HG03521 (cell line): ENCODE data around the gene CTAGE9.

Experiments used
- ATAC-seq: cut with Tn5 transposase; IDR thresholded peaks from one replicate; pipeline ENCODE4 v1.9.1; 2021; ENCODE audit warnings: mild to moderate bottlenecking, moderate library complexity; ENCODE audit not compliant: unreplicated experiment

CTAGE9 gene

DNA sequence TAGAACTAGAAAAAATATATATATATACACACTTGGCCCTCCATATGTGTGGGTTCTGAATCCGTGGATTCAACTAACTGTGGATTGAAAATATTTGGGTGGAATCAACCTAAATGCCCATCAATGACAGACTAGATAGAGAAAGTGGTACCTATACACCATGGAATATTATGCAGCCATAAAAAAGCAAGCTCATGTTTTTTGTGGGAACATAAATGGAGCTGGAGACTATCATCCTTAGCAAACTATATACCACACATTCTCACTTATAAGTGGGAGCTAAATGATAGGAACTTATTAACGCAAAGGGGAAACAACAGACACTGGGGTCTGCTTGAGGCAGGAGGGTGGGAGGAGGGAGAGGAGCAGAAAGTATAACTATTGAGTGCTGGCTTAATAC lies 37.6 kb downstream of the CTAGE9 start:
- ATAC-seq = no peak

DNA sequence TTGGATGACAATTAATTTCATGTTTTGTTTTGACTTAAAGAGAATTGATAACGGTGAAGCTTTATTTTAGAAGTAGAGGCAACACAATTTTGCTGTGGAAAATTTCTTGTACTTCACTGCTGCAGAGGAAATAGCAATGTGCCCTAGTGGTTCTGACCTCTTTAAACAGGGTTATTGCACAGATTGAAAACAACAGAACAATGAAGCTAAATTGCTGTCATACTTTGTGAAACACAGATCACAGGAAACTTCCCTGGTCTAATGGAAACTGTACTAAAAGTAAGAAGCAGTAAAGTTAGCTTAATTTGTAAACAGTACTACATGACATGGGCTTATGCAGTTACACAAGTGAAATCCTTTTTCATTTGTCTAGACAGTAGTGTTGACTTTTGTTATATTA lies 40.9 kb downstream of the CTAGE9 start:
- no peak for ATAC-seq

DNA sequence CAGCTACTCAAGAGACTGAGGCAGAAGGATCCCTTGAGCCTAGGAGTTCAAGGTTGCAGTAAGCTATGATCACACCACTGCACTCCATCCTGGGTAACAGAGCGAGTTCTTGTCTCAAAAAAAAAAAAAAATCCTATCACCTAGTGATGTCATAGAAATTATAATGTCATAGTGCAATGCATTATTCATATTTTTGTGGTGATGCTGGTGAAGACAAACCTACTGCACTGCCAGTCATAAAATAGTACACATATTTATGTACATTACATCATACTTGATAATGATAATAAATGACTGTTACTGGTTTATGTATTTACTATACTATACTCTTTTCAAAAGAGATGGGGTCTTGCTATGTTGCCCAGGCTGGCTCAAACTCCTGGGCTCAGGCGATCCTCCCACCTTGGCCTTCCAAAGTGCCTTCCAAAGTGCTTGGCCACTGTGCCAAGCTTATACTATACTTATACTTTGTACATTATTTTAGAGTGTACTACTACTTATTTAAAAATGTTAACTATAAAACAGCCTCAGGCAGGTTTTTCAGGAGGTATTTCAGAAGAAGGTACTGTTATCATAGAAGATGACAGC lies 47.1 kb downstream of the CTAGE9 start:
- no peak for ATAC-seq

DNA sequence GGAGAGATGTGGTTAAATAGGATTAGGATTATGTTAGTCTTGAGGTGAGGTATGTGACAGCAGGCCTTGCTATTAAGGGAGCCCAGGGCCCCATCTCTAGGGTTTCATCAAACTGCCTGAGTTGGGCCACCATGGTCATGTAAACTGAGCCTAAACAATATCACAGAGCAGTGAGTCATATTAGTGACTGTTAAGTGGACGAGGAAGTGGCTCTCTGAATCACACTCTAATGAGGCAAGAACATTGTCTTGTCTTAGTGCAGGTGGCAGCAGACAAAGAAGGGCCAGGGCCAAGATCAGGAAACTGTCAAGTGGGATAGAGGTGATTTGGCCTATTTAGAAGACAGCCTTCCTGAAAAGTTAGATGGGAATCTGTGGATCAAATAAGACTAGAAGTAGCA lies 50.6 kb downstream of the CTAGE9 start:
- ATAC-seq = no peak
